T-helper 17 cell (primary cell): ENCODE results near the gene LEO1. TPM values are rescaled to one million over a fixed set of nuclear protein-coding genes. Genes with fewer than 3 reads are reported as not detected.

Experiments
- ATAC-seq: fragments of 150-1000 bp; cut with Tn5 transposase; 2 replicates; pipeline ENCODE4 v1.10.0; 2021; ENCODE audit warnings: mild to moderate bottlenecking, moderate library complexity
- DNase-seq, 3 donors: peaks; one replicate each; pipeline versions ENCODE4 v3.0.0 to v3.0.0-alpha.2; 2020 to 2021
- H3K9me3 ChIP-seq: one replicate; pipeline ENCODE4 v1.7.0; 2013; ENCODE audit warnings: low read length, mild to moderate bottlenecking; ENCODE audit not compliant: control insufficient read depth, poor library complexity, severe bottlenecking
- H3K27ac Mint-ChIP-seq: one replicate; pipeline ENCODE4 v1.8.0; 2022; ENCODE audit warnings: mild to moderate bottlenecking, moderate library complexity, mixed read lengths
- H3K27me3 Mint-ChIP-seq: one replicate; pipeline ENCODE4 v1.8.0; 2022; ENCODE audit warnings: mixed read lengths
- H3K36me3 Mint-ChIP-seq: one replicate; pipeline ENCODE4 v1.8.0; 2022; ENCODE audit warnings: low read depth, mixed read lengths
- H3K4me1 Mint-ChIP-seq: one replicate; pipeline ENCODE4 v1.8.0; 2022; ENCODE audit warnings: mild to moderate bottlenecking, mixed read lengths
- H3K4me3 Mint-ChIP-seq: one replicate; pipeline ENCODE4 v1.8.0; 2022; ENCODE audit warnings: mild to moderate bottlenecking, moderate library complexity, mixed read lengths
- total RNA-seq, 4 donors: library from RNA in 2 of 4; stranded (reverse) in 2 of 4; gene quantifications; one replicate each; pipeline ENCODE4 v1.2.3 and lab custom pipeline; 2022 to 2026

Gene LEO1
- total RNA-seq, 2 donors from 2014 or later, result 8.8 to 9.4 TPM

DNA sequence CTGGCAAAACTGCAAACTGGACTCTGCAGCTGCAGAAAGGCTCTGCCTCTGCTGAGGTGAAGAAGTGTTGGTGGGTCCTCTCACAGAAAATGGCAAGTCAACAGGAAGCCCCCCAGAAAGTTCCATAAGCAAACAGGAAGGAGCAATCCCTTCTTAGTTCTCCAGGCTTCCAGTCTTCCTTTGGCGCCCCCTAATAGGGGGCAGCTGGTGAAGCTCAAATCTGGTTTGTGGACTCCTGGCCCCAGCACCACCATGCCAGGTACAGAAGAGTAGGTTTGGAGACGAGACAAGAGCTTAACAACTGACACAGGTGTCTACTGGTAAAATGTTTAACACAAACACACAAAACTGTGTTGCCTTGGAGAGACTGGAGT lies 35.5 kb downstream of the LEO1 start:
- Mint-ChIP-seq H3K4me3 (no peak overlapping the region), H3K36me3 (peaks cover 2% of the 10 kb centered on the region), H3K4me1 (peaks cover 2% of the 10 kb centered on the region), H3K27ac (peak overlapping the region; percentile 37), H3K27me3 (no peaks in the 10 kb centered on the region)
- H3K9me3 ChIP-seq, result no peaks in the 10 kb centered on the region
- DNase-seq (no peak), ATAC-seq (no peak)

DNA sequence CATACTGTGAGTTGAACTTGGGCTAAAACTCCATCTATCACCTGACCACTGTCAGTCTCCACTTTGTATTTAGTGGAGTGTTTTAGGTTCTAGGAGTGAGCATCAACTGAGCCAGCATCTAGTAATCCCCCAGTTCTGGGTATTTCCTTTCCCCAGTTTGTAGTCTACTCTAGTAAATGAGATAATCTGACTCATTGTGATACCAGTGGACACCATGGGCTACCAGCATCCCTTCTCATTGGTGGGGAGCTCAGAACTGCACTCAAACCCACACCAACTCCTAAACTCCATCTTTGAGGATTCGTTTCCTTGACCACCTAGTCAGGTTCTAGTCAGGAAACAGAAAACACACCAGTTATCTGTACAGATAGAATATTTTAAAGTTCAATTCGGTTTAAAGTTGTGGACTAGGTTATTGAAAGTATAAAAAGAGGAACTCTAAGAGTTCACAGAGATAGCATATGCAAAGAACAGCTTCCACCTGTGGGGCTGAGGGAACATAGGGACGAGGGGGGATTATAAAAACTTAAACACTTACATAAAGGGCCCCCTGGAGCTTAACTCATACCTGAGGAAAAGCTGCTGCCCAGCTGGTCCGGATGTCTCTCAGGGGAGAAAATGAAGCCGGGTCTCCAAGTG lies 36.0 kb downstream of the LEO1 start:
- Mint-ChIP-seq H3K4me1 (peaks cover 2% of the 10 kb centered on the region), H3K4me3 (no peak overlapping the region), H3K36me3 (peaks cover 2% of the 10 kb centered on the region), H3K27me3 (no peaks in the 10 kb centered on the region), H3K27ac (no peak overlapping the region)
- no peak for ATAC-seq
- DNase-seq, result no peak
- H3K9me3 ChIP-seq, result no peaks in the 10 kb centered on the region

DNA sequence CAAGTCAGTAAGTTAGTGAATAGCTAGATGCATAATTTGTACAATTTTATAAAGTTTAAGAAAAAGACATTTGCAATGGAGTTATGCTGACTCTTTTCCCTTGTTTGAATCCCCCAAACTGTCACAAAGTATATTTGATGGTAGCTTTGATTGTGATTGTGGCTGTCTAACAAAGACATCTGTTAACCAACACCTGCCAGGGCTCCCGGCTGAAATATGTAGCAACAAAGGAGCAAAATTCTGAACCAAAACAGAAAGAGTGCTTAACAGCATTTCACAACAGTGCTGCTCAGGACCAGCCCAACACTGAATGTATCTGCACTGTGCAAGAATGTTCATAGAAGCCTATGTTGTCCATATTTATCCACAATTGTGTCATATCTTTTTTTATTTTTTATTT lies 39.4 kb downstream of the LEO1 start:
- Mint-ChIP-seq H3K4me3 (no peak overlapping the region), H3K27me3 (no peaks in the 10 kb centered on the region), H3K36me3 (peaks cover 2% of the 10 kb centered on the region), H3K27ac (no peak overlapping the region), H3K4me1 (peaks cover 2% of the 10 kb centered on the region)
- no peak for DNase-seq
- no peaks in the 10 kb centered on the region for H3K9me3 ChIP-seq
- ATAC-seq, result no peak

DNA sequence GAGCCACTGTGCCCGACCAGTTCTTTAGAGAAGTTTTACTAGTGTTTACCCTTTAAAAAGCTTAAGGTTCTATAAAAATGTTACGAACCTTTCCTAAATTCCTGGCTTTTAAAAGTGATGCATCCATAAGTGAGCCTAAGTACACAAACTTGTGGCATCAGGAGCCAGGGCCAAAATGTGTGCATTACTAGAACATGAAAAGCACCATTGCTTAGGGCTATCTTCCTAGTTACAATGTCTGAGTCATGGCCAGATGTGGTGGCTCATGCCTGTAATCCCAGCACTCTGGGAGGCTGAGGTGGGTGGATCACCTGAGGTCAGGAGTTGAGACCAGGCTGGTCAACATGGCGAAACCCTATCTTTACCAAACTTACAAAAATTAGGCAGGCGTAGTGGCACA lies 39.9 kb downstream of the LEO1 start:
- DNase-seq (no peak), ATAC-seq (no peak)
- peaks cover 2% of the 10 kb centered on the region for H3K4me1 Mint-ChIP-seq
- H3K9me3 ChIP-seq, result no peaks in the 10 kb centered on the region
- H3K4me3 Mint-ChIP-seq, result no peak overlapping the region
- no peak overlapping the region for H3K27ac Mint-ChIP-seq
- no peaks in the 10 kb centered on the region for H3K27me3 Mint-ChIP-seq
- H3K36me3 Mint-ChIP-seq, result peaks cover 2% of the 10 kb centered on the region

DNA sequence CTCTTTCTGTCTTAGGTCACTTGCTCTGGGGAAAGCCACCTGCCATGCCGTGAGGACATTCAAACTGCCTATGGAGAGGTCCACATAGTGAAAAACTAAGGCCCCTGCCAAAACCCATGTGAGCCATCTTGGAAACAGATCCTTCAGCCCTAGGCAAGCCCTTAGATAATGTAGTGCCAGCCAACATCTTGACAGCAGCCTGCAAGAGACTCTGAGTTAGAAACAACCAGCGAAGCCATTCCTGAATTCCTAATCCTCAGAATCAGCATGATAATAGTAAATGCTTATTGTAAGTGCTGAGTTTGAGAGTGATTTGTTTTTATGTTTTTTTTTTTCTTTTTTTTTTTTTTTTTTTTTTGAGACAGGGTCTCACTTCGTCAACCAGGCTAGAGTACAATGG lies 40.6 kb downstream of the LEO1 start:
- DNase-seq, result no peak
- Mint-ChIP-seq H3K4me3 (no peak overlapping the region), H3K27me3 (no peaks in the 10 kb centered on the region), H3K27ac (no peak overlapping the region), H3K36me3 (no peaks in the 10 kb centered on the region), H3K4me1 (peaks cover 2% of the 10 kb centered on the region)
- no peaks in the 10 kb centered on the region for H3K9me3 ChIP-seq
- no peak for ATAC-seq

DNA sequence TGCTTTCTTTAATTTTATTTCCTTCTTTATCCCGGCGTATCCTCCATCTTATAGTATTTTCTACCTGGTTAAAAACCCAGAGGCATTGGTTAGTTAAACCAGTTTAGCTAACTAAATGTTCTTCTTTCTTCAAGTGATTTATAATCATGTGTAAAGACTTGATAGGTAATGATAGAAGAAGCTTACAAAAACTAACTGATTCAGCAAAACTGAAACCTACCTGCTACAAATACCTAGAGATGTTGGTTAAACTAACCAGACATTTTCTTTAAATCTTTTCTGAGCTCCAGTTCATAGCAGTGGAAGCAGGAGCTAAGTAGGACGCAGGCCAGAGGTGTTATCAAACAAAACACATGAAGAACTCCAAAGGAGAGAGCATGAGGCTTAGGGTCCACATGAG lies 44.8 kb downstream of the LEO1 start:
- no peaks in the 10 kb centered on the region for H3K27me3 Mint-ChIP-seq
- H3K36me3 Mint-ChIP-seq, result peaks cover 2% of the 10 kb centered on the region
- peak overlapping the region; percentile 49 for H3K27ac Mint-ChIP-seq
- DNase-seq (no peak), ATAC-seq (no peak)
- no peaks in the 10 kb centered on the region for H3K9me3 ChIP-seq
- no peak overlapping the region for H3K4me3 Mint-ChIP-seq
- no peaks in the 10 kb centered on the region for H3K4me1 Mint-ChIP-seq

DNA sequence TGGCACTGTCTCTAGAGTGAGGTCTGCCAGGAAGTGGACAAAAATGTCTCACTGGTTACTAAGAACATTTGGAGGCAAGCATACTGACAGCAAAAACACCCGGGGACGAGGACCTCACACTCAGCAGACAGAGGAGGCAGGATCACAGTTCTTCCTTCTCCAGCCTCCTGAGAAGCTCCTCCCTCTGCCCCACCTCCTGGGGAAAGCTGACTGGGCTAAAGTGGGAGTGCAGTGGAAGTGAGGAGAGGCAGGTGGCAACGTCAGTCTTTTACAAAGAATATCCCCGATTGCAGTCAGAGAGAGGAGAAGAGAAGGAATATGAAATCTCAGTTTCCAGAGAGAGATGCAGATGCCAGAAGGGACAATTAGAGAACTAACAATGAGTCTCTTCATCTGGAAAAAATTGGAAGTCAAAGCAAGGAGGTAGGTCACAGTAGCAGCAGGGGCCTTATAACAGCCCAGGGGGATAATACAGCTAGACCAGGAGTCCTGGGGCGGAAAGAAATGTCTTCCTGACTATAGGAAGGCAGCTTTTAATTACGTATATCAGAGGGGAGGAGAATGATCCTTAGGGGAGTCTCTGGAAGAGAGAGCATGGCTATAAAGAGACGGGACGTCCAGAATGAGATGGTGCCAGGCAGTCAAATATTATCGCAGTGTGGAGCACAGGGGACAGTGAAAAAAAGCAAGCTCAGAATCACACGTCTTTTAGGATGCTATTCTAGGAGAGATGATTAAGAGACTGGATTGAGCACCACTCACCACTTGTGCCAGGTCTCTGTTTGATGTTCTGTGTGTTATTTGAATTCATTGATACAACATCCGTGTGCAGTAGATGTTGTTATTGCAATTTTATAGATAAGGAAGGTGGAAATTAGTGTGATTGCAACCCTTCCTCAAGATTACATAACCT lies 47.2 kb downstream of the LEO1 start:
- no peak for DNase-seq
- H3K4me1 Mint-ChIP-seq, result peaks cover 2% of the 10 kb centered on the region
- H3K27me3 Mint-ChIP-seq, result no peaks in the 10 kb centered on the region
- peak overlapping the region; percentile 19 for H3K27ac Mint-ChIP-seq
- ATAC-seq, result no peak
- no peaks in the 10 kb centered on the region for H3K9me3 ChIP-seq
- no peak overlapping the region for H3K4me3 Mint-ChIP-seq
- H3K36me3 Mint-ChIP-seq, result peaks cover 5% of the 10 kb centered on the region

DNA sequence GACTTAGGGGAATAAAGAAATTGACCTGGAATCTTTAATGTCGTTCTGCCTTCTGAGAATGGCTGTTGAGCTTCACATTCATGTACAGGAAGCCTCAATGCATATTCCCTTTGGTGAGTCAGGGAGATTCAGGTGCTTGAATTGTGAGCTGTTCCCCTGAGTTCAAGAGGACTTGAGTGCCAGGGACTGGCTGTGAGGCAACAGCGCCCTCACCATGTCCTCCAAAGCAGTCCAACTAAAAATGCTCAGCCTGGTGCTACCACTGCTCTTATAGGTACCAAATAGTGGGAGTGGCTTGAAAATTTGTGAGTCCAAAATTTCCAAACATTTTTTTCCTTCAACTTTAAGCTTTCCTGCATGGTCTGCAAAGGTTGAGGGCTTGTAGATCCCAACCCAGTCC lies 54.1 kb downstream of the LEO1 start:
- no peak overlapping the region for H3K4me3 Mint-ChIP-seq
- peaks cover 3% of the 10 kb centered on the region for H3K36me3 Mint-ChIP-seq
- no peak overlapping the region for H3K27ac Mint-ChIP-seq
- H3K27me3 Mint-ChIP-seq, result no peaks in the 10 kb centered on the region
- no peak for DNase-seq
- H3K4me1 Mint-ChIP-seq, result peaks cover 2% of the 10 kb centered on the region
- H3K9me3 ChIP-seq, result no peaks in the 10 kb centered on the region
- ATAC-seq, result no peak

DNA sequence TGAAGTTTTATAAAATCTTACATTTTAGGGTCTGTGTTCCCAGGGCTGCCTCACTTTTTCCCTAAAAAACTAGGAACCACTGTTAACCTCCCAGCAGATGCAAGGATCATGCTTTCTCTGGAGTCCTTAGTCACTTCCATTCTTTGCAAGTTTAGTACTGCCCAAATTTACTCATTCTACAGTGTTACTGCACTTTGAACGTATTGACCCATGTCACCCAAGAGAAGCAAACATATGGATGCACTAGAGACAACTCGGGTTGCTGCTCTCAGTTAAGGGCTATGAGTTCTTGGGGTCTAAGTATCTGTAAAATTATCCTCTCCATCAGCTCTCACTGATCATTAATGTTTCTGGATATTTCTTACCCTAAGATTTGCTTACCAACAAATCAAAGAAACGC lies 59.0 kb downstream of the LEO1 start:
- Mint-ChIP-seq H3K36me3 (peaks cover 2% of the 10 kb centered on the region), H3K27ac (no peak overlapping the region), H3K27me3 (no peaks in the 10 kb centered on the region), H3K4me3 (no peak overlapping the region), H3K4me1 (peaks cover 4% of the 10 kb centered on the region)
- ATAC-seq (no peak), DNase-seq (no peak)
- no peaks in the 10 kb centered on the region for H3K9me3 ChIP-seq

DNA sequence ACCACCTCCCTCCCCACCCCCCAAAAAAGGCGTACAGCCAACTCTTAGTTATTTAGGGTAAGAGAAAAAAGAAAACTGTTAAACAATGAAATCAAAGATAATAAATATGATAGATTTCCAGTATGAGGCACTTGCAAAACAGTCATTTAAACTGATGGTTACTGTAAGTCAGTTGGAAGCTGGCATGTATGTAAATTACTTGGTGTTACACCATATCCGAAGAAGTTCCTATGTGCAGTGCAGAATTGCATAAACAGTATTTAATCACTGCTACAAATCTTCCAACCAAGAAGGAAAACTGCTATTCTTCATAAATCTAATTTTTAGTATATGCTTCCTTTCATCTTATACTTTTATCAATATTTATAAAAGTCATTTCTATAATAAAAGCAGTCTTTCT lies 62.0 kb downstream of the LEO1 start:
- Mint-ChIP-seq H3K4me3 (no peak overlapping the region), H3K27ac (no peak overlapping the region), H3K27me3 (no peaks in the 10 kb centered on the region), H3K36me3 (peaks cover 2% of the 10 kb centered on the region), H3K4me1 (peaks cover 6% of the 10 kb centered on the region)
- H3K9me3 ChIP-seq, result no peaks in the 10 kb centered on the region
- DNase-seq (no peak), ATAC-seq (no peak)

DNA sequence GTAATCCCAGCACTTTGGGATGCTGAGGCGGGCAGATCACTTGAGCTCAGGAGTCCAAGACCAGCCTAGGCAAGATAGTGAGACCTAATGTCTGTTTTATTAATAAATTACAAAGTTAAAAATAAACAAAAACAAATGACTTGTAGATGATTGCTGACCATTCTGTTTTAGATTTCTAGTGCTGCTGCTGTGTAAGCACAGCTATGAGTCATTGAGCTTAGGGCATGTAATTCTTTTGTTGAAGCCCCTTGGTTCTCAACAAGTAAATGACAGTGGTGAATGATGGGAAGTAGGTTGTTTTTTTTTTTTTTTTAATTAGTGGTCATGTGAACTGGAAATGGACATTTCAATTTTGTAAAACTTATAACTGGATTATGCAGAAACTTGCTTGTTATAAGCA lies 63.3 kb downstream of the LEO1 start:
- no peak overlapping the region for H3K27ac Mint-ChIP-seq
- H3K4me3 Mint-ChIP-seq, result no peak overlapping the region
- no peaks in the 10 kb centered on the region for H3K9me3 ChIP-seq
- no peaks in the 10 kb centered on the region for H3K27me3 Mint-ChIP-seq
- H3K4me1 Mint-ChIP-seq, result peaks cover 6% of the 10 kb centered on the region
- ATAC-seq, result no peak
- H3K36me3 Mint-ChIP-seq, result peaks cover 2% of the 10 kb centered on the region
- no peak for DNase-seq

DNA sequence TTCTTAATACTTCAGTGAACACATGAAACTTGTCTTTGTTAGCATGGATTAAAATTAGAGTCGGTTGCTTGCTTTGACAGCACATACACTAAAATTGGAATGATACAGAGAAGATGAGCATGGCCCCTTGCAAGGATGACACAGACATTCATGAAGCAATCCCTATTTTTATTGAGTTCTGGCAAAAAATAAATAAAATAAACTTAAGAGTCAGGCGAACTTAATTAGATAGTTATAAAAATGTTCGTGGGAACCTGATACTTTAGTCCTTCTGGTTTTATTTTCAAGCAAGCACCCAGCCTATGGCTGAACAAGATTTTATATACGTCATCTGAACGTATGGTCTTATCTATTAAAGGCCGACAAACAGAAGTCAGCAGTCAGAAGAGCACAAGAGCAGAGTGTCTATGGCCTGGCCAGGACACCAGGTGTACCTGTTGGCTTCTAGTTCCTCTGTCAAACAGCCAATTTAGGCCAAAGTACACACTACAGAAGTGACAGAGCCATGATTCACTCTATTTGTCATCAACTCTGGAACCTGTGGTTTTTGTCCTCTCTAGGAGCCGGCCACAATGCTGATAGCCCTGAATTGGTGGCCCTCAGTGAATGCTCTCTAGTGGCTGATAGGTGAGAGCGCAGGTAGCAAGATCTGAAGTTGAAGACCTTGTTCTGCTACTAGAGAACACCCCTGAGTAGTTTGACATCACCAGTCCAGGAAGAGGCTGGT lies 64.3 kb downstream of the LEO1 start:
- Mint-ChIP-seq H3K36me3 (peaks cover 2% of the 10 kb centered on the region), H3K4me3 (no peak overlapping the region)

DNA sequence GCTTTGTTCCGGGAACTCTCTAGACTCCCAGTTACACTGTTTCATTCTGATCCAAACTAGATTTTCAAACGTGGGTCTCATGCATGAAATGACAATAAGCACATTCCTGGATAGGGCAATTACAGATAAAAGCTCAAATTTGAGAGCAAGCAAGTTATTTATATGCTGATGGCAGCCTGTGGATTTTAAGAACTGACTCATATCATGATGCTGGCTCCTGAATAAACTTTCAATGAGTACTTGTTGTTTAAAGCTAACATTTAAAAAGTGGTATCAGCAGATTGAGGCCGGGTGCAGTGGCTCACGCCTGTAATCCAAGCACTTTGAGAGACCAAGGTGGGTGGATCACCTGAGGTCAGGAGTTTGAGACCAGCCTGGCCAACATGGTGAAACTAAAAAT lies 66.6 kb downstream of the LEO1 start:
- peaks cover 7% of the 10 kb centered on the region for H3K36me3 Mint-ChIP-seq

More for the DNA sequence above, 64.3 kb downstream of the LEO1 start:
- H3K9me3 ChIP-seq, result no peaks in the 10 kb centered on the region
- Mint-ChIP-seq H3K27ac (peak overlapping the region; percentile 65), H3K27me3 (no peaks in the 10 kb centered on the region), H3K4me1 (peaks cover 6% of the 10 kb centered on the region)
- ATAC-seq (no peak), DNase-seq (no peak)

More for the DNA sequence above, 66.6 kb downstream of the LEO1 start:
- no peak overlapping the region for H3K27ac Mint-ChIP-seq
- no peak overlapping the region for H3K4me3 Mint-ChIP-seq
- ATAC-seq (no peak), DNase-seq (no peak)
- no peaks in the 10 kb centered on the region for H3K27me3 Mint-ChIP-seq
- no peaks in the 10 kb centered on the region for H3K9me3 ChIP-seq
- peaks cover 4% of the 10 kb centered on the region for H3K4me1 Mint-ChIP-seq
